Activated naive CD8-positive, alpha-beta T cell treated with anti-CD3 and anti-CD28 coated beads, Interleukin-2, amount 50 U/mL, for 24 hours (primary cell): Measurements from ENCODE around the gene KRTAP4-1.
"Not testable (repeated sequence)": the region's sequence is repeated elsewhere in the genome, so short reads cannot be mapped to it uniquely, and the experiment has no call there.

ENCODE experiments used
- ATAC-seq: fragments of 150-1000 bp; cut with Tn5 transposase; one replicate; pipeline ENCODE4 v1.10.0; 2021
- DNase-seq: peaks from one replicate; pipeline ENCODE4 v3.0.0; 2021
- H3K27ac Mint-ChIP-seq: one replicate; pipeline ENCODE4 v1.8.0; 2021; ENCODE audit warnings: mild to moderate bottlenecking, mixed read lengths
- H3K27me3 Mint-ChIP-seq: one replicate; pipeline ENCODE4 v1.8.0; 2021; ENCODE audit warnings: mixed read lengths
- H3K36me3 Mint-ChIP-seq: one replicate; pipeline ENCODE4 v1.8.0; 2021; ENCODE audit warnings: low read depth, mixed read lengths
- H3K4me1 Mint-ChIP-seq: one replicate; pipeline ENCODE4 v1.8.0; 2021; ENCODE audit warnings: mixed read lengths
- H3K4me3 Mint-ChIP-seq: one replicate; pipeline ENCODE4 v1.8.0; 2021; ENCODE audit warnings: mild to moderate bottlenecking, moderate library complexity, mixed read lengths
- H3K9me3 Mint-ChIP-seq: one replicate; pipeline ENCODE4 v1.8.0; 2021; ENCODE audit warnings: mixed read lengths

KRTAP4-1 gene

GRCh38 chr17:41184480-41184961, at the start of gene KRTAP4-1:
TSS of gene KRTAP4-1 (minus strand) at chr17:41184911. CDS start at chr17:41184854, 57 bp downstream.
- ATAC-seq (no peak), DNase-seq (no peak)
- H3K4me3 Mint-ChIP-seq = no peak within 1 kb of the TSS
- H3K4me1 Mint-ChIP-seq = no peaks in the 10 kb centered on the region
- H3K36me3 Mint-ChIP-seq = no peaks in the 10 kb centered on the region
- H3K27me3 Mint-ChIP-seq = no peaks in the 10 kb centered on the region
- no peak within 1 kb of the TSS for H3K27ac Mint-ChIP-seq
- no peaks in the 10 kb centered on the region for H3K9me3 Mint-ChIP-seq

- not testable (repeated sequence) for H3K9me3 Mint-ChIP-seq, H3K4me3 Mint-ChIP-seq, H3K27me3 Mint-ChIP-seq, ATAC-seq, H3K4me1 Mint-ChIP-seq, H3K36me3 Mint-ChIP-seq, DNase-seq, H3K27ac Mint-ChIP-seq
Measured at GRCh38 chr17:41232399-41233105, 47.8 kb upstream of the KRTAP4-1 start, which contains the start of gene KRTAP9-3. TSS of gene KRTAP9-3 (plus strand) at chr17:41232449. CDS start at chr17:41232502, 53 bp downstream.

GRCh38 chr17:41231731-41232130, 47.0 kb upstream of the KRTAP4-1 start:
- DNase-seq (no peak), ATAC-seq (no peak)
- peaks cover 3% of the 10 kb centered on the region for H3K4me1 Mint-ChIP-seq
- H3K9me3 Mint-ChIP-seq = no peaks in the 10 kb centered on the region
- H3K27me3 Mint-ChIP-seq = no peaks in the 10 kb centered on the region
- H3K36me3 Mint-ChIP-seq = no peaks in the 10 kb centered on the region
- no peak overlapping the region for H3K27ac Mint-ChIP-seq
- H3K4me3 Mint-ChIP-seq = no peak overlapping the region

- Mint-ChIP-seq H3K36me3 (no peaks in the 10 kb centered on the region), H3K27ac (peak overlapping the region; percentile 3), H3K4me3 (no peak overlapping the region), H3K27me3 (no peaks in the 10 kb centered on the region), H3K9me3 (no peaks in the 10 kb centered on the region), H3K4me1 (peaks cover 3% of the 10 kb centered on the region)
- ATAC-seq = no peak
- DNase-seq = no peak
Measured at GRCh38 chr17:41230094-41230493, 45.4 kb upstream of the KRTAP4-1 start.

- H3K36me3 Mint-ChIP-seq, H3K27ac Mint-ChIP-seq, H3K4me1 Mint-ChIP-seq, ATAC-seq, DNase-seq, H3K4me3 Mint-ChIP-seq, H3K27me3 Mint-ChIP-seq, H3K9me3 Mint-ChIP-seq: not testable (repeated sequence)
Measured at GRCh38 chr17:41226598-41227095, 41.9 kb upstream of the KRTAP4-1 start, which contains the start of gene KRTAP9-2. TSS of gene KRTAP9-2 (plus strand) at chr17:41226648. CDS start at chr17:41226655, 7 bp downstream.

GRCh38 chr17:41226051-41226450, 41.3 kb upstream of the KRTAP4-1 start:
- no peak for ATAC-seq

GRCh38 chr17:41223821-41224220, 39.1 kb upstream of the KRTAP4-1 start:
- H3K27me3 Mint-ChIP-seq = no peaks in the 10 kb centered on the region
- ATAC-seq (no peak), DNase-seq (no peak)
- H3K4me1 Mint-ChIP-seq = no peaks in the 10 kb centered on the region
- no peak overlapping the region for H3K27ac Mint-ChIP-seq
- no peak overlapping the region for H3K4me3 Mint-ChIP-seq
- H3K36me3 Mint-ChIP-seq = no peaks in the 10 kb centered on the region
- H3K9me3 Mint-ChIP-seq = peaks cover 10% of the 10 kb centered on the region

More at GRCh38 chr17:41226051-41226450, 41.3 kb upstream of the KRTAP4-1 start:
- H3K27ac Mint-ChIP-seq = no peak overlapping the region
- H3K4me1 Mint-ChIP-seq = peaks cover 3% of the 10 kb centered on the region
- DNase-seq = no peak
- H3K36me3 Mint-ChIP-seq = no peaks in the 10 kb centered on the region
- no peaks in the 10 kb centered on the region for H3K9me3 Mint-ChIP-seq
- no peaks in the 10 kb centered on the region for H3K27me3 Mint-ChIP-seq
- H3K4me3 Mint-ChIP-seq = no peak overlapping the region

- H3K4me3 Mint-ChIP-seq = no peak overlapping the region
- no peaks in the 10 kb centered on the region for H3K36me3 Mint-ChIP-seq
- peaks cover 11% of the 10 kb centered on the region for H3K4me1 Mint-ChIP-seq
- H3K27ac Mint-ChIP-seq = no peak overlapping the region
- ATAC-seq = no peak
- peaks cover 2% of the 10 kb centered on the region for H3K27me3 Mint-ChIP-seq
- no peak for DNase-seq
- H3K9me3 Mint-ChIP-seq = peaks cover 10% of the 10 kb centered on the region
Measured at GRCh38 chr17:41215681-41216080, 31.0 kb upstream of the KRTAP4-1 start.

GRCh38 chr17:41212524-41213169, 27.9 kb upstream of the KRTAP4-1 start:
- Mint-ChIP-seq H3K4me1 (peaks cover 11% of the 10 kb centered on the region), H3K27me3 (peaks cover 2% of the 10 kb centered on the region), H3K4me3 (no peak overlapping the region), H3K36me3 (no peaks in the 10 kb centered on the region), H3K9me3 (no peaks in the 10 kb centered on the region), H3K27ac (no peak overlapping the region)
- ATAC-seq (no peak), DNase-seq (no peak)

- H3K27ac Mint-ChIP-seq = no peak overlapping the region
- peaks cover 2% of the 10 kb centered on the region for H3K27me3 Mint-ChIP-seq
- H3K36me3 Mint-ChIP-seq = no peaks in the 10 kb centered on the region
- H3K9me3 Mint-ChIP-seq = no peaks in the 10 kb centered on the region
- DNase-seq (no peak), ATAC-seq (peak; percentile 52)
- H3K4me3 Mint-ChIP-seq = no peak overlapping the region
- H3K4me1 Mint-ChIP-seq = peaks cover 11% of the 10 kb centered on the region
Measured at GRCh38 chr17:41211845-41212466, 27.2 kb upstream of the KRTAP4-1 start.

GRCh38 chr17:41199421-41200078, 14.8 kb upstream of the KRTAP4-1 start:
- Mint-ChIP-seq H3K36me3 (no peaks in the 10 kb centered on the region), H3K9me3 (no peaks in the 10 kb centered on the region), H3K4me1 (no peaks in the 10 kb centered on the region), H3K4me3 (no peak overlapping the region), H3K27me3 (no peaks in the 10 kb centered on the region), H3K27ac (no peak overlapping the region)
- ATAC-seq (no peak), DNase-seq (no peak)

- no peak for DNase-seq
- H3K36me3 Mint-ChIP-seq = no peaks in the 10 kb centered on the region
- no peak for ATAC-seq
- no peaks in the 10 kb centered on the region for H3K9me3 Mint-ChIP-seq
- H3K4me1 Mint-ChIP-seq = no peaks in the 10 kb centered on the region
- peaks cover under 1% of the 10 kb centered on the region for H3K27me3 Mint-ChIP-seq
- H3K4me3 Mint-ChIP-seq = no peak overlapping the region
- H3K27ac Mint-ChIP-seq = no peak overlapping the region
Measured at GRCh38 chr17:41196068-41196467, 11.4 kb upstream of the KRTAP4-1 start.

- Mint-ChIP-seq H3K4me3 (no peak overlapping the region), H3K36me3 (no peaks in the 10 kb centered on the region), H3K4me1 (no peaks in the 10 kb centered on the region), H3K9me3 (no peaks in the 10 kb centered on the region), H3K27ac (no peak overlapping the region), H3K27me3 (peaks cover 3% of the 10 kb centered on the region)
- DNase-seq (no peak), ATAC-seq (no peak)
Measured at GRCh38 chr17:41190328-41190727, 5.6 kb upstream of the KRTAP4-1 start.

- H3K4me1 Mint-ChIP-seq, H3K4me3 Mint-ChIP-seq, H3K27me3 Mint-ChIP-seq, H3K36me3 Mint-ChIP-seq, H3K9me3 Mint-ChIP-seq, ATAC-seq, H3K27ac Mint-ChIP-seq, DNase-seq: not testable (repeated sequence)
Measured at GRCh38 chr17:41189837-41190318, 5.2 kb upstream of the KRTAP4-1 start, which contains the start of gene KRTAP9-1. TSS of gene KRTAP9-1 (plus strand) at chr17:41189887. CDS start at chr17:41189887, 0 bp downstream.
